Neural progenitor cell (in vitro differentiated cells): ENCODE results near the gene PADI4.

Experiments
- CTCF ChIP-seq: fragments of 200-600 bp; sonication (generic); IDR thresholded peaks from 2 replicates; pipeline ENCODE4 v1.5.1; 2017; ENCODE audit warnings: antibody characterized with exemption, mild to moderate bottlenecking
- EZH2 ChIP-seq: fragments of 200-600 bp; sonication (generic); IDR thresholded peaks from 2 replicates; pipeline ENCODE4 v1.6.1; 2017; ENCODE audit warnings: antibody characterized with exemption, mild to moderate bottlenecking, moderate library complexity
- EZH2phosphoT487 ChIP-seq: fragments of 200-600 bp; sonication (generic); IDR thresholded peaks from 2 replicates; pipeline ENCODE4 v1.6.1; 2017; ENCODE audit warnings: antibody characterized with exemption

- TF ChIP-seq CTCF = no peak
- no peak for TF ChIP-seq EZH2phosphoT487
- no peak for TF ChIP-seq EZH2
Measured at GRCh38 chr1:17315542-17316130, 7.6 kb downstream of the PADI4 start.
